Omental fat pad (tissue), 4 donors: ENCODE results near the gene PLD6. TPM values are rescaled to one million over a fixed set of nuclear protein-coding genes. Genes with fewer than 3 reads are reported as not detected.

Experiments used
- ATAC-seq: fragments of 150-250 bp; one replicate; pipeline ENCODE4 v1.9.1; 2016; ENCODE audit warnings: mild to moderate bottlenecking, moderate library complexity; ENCODE audit not compliant: low FRiP score
- DNase-seq: peaks from one replicate; pipeline ENCODE4 v3.0.0-alpha.2; 2019; ENCODE audit warnings: low spot score
- CTCF ChIP-seq, 3 donors: fragments of 450-650 bp; IDR thresholded peaks; one replicate each; pipeline ENCODE4 v1.5.1; 2016 to 2017; ENCODE audit warnings: antibody characterized with exemption in 3 of 3, mild to moderate bottlenecking in 3 of 3, moderate library complexity in 2 of 3
- total RNA-seq, 4 donors: library from RNA; depleted of rRNA; stranded (reverse); fragments of >200 nt; gene quantifications; one replicate each; pipeline ENCODE4 v1.1.0, GENCODE V29; 2016

The PLD6 gene
- total RNA-seq, 4 donors from 2014 or later = 1.9 to 14.1 (median 6.5) TPM

- ATAC-seq (no peak), DNase-seq (no peak)
- no peak for TF ChIP-seq CTCF (IDR thresholded peaks at IDR 0.05)
Measured at GRCh38 chr17:17170346-17170985, 35.7 kb downstream of the PLD6 start.

- DNase-seq = no peak
- TF ChIP-seq CTCF (IDR thresholded peaks at IDR 0.05) = no peak
- ATAC-seq = no peak
Measured at GRCh38 chr17:17169396-17169795, 36.7 kb downstream of the PLD6 start.

- no peak for DNase-seq
- TF ChIP-seq CTCF (IDR thresholded peaks at IDR 0.05) = no peak
- ATAC-seq = no peak
Measured at GRCh38 chr17:17168401-17168800, 37.7 kb downstream of the PLD6 start.

- TF ChIP-seq CTCF (IDR thresholded peaks at IDR 0.05) = no peak
- no peak for ATAC-seq
- DNase-seq = no peak
Measured at GRCh38 chr17:17167986-17168385, 38.1 kb downstream of the PLD6 start.

GRCh38 chr17:17167356-17167755 is 38.8 kb downstream of the PLD6 start:
- ATAC-seq (no peak), DNase-seq (no peak)
- no peak for TF ChIP-seq CTCF (IDR thresholded peaks at IDR 0.05)

- TF ChIP-seq CTCF (IDR thresholded peaks at IDR 0.05) = no peak
- DNase-seq = no peak
Measured at GRCh38 chr17:17166446-17166845, 39.7 kb downstream of the PLD6 start.

GRCh38 chr17:17165666-17166308 is 40.3 kb downstream of the PLD6 start:
- no peak for DNase-seq
- no peak for TF ChIP-seq CTCF (IDR thresholded peaks at IDR 0.05)
- no peak for ATAC-seq

More at GRCh38 chr17:17166446-17166845, 39.7 kb downstream of the PLD6 start:
- no peak for ATAC-seq
